Measurements from ENCODE around the gene MYO10. TPM values are rescaled to one million over a fixed set of nuclear protein-coding genes. Genes with fewer than 3 reads are reported as not detected.

Gene MYO10
- total RNA-seq, 1 experiment from 2014 or later, result 89.8 TPM

DNA sequence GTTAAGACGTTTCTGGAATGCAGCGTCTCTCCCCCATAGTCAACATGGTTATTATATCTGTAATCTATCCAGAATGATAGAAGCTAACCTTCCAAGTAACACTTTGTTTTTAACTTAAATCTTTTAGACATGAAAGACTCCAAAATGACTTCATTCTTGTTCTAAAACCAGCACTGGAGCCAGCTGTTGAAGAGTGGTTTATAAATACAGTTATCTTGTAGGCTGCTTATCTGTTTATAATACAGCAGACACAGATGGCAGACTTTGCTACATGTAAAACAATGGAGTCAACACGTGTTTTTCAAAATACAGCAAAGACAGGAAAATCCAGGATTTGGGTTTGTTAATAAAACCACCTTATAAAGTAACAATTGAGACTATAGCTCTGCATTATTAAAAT lies 270.5 kb downstream of the MYO10 start (continued):
- TF ChIP-seq, protein P1, sequence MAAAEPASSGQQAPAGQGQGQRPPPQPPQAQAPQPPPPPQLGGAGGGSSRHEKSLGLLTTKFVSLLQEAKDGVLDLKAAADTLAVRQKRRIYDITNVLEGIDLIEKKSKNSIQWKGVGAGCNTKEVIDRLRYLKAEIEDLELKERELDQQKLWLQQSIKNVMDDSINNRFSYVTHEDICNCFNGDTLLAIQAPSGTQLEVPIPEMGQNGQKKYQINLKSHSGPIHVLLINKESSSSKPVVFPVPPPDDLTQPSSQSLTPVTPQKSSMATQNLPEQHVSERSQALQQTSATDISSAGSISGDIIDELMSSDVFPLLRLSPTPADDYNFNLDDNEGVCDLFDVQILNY (CRISPR knock-in tag; IDR thresholded peaks at IDR 0.05), result no peak

DNA sequence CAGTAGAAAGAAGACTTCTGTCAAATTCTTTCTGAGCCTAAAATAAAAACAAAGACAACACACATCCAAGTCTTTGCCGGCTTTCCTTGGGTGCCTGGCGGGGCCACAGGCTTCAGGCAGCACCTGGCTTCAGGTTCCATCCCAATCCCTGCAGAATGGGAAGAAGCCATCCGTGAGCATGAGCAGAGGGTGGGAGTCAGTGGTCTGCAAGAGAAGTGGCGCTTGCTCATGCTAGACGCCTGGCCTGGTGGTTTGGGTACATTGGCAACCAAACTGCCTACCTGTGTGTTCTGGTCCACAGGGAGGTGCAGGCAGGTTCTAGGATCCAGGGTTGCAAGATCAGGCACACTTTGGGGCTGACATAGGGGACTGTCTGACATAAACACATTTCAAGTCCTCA lies 271.7 kb downstream of the MYO10 start:
- Mint-ChIP-seq H3K4me3 (no peak overlapping the region), H3K4me1 (no peaks in the 10 kb centered on the region), H3K27ac (no peak overlapping the region), H3K27me3 (ENCODE audit: low read depth) (no peaks in the 10 kb centered on the region), H3K9me3 (no peaks in the 10 kb centered on the region), H3K36me3 (peaks cover 43% of the 10 kb centered on the region)
- CTCF ChIA-PET, result no interaction called here
- no peak for TF ChIP-seq ZNF263 (CRISPR knock-in tag; IDR thresholded peaks at IDR 0.05; ENCODE audit: low read depth)
- no peak for TF ChIP-seq ZNF416 (CRISPR knock-in tag; IDR thresholded peaks at IDR 0.05)
- TF ChIP-seq ZNF396 (CRISPR knock-in tag; IDR thresholded peaks at IDR 0.05; ENCODE audit: borderline replicate concordance), result no peak
- TF ChIP-seq RELA (CRISPR knock-in tag; IDR thresholded peaks at IDR 0.05; ENCODE audit: borderline replicate concordance), result no peak
- TF ChIP-seq, protein P2, sequence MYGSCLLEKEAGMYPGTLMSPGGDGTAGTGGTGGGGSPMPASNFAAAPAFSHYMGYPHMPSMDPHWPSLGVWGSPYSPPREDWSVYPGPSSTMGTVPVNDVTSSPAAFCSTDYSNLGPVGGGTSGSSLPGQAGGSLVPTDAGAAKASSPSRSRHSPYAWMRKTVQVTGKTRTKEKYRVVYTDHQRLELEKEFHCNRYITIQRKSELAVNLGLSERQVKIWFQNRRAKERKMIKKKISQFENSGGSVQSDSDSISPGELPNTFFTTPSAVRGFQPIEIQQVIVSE (CRISPR knock-in tag; IDR thresholded peaks at IDR 0.05; ENCODE audit: borderline replicate concordance), result no peak
- TF ChIP-seq TCF7 (CRISPR knock-in tag; IDR thresholded peaks at IDR 0.05; ENCODE audit: low read depth), result no peak
- no peak for TF ChIP-seq ZNF219 (CRISPR knock-in tag; IDR thresholded peaks at IDR 0.05; ENCODE audit: borderline replicate concordance)
- no peak for TF ChIP-seq SOX15 (CRISPR knock-in tag; IDR thresholded peaks at IDR 0.05)
- no peak for TF ChIP-seq PRRX2 (CRISPR knock-in tag; IDR thresholded peaks at IDR 0.05)
- no peak for TF ChIP-seq TEAD1 (CRISPR knock-in tag; IDR thresholded peaks at IDR 0.05)
- no peak for TF ChIP-seq MYBL2 (CRISPR knock-in tag; IDR thresholded peaks at IDR 0.05)
- no peak for TF ChIP-seq MXD4 (CRISPR knock-in tag; IDR thresholded peaks at IDR 0.05; ENCODE audit: borderline replicate concordance)
- TF ChIP-seq, protein P3, sequence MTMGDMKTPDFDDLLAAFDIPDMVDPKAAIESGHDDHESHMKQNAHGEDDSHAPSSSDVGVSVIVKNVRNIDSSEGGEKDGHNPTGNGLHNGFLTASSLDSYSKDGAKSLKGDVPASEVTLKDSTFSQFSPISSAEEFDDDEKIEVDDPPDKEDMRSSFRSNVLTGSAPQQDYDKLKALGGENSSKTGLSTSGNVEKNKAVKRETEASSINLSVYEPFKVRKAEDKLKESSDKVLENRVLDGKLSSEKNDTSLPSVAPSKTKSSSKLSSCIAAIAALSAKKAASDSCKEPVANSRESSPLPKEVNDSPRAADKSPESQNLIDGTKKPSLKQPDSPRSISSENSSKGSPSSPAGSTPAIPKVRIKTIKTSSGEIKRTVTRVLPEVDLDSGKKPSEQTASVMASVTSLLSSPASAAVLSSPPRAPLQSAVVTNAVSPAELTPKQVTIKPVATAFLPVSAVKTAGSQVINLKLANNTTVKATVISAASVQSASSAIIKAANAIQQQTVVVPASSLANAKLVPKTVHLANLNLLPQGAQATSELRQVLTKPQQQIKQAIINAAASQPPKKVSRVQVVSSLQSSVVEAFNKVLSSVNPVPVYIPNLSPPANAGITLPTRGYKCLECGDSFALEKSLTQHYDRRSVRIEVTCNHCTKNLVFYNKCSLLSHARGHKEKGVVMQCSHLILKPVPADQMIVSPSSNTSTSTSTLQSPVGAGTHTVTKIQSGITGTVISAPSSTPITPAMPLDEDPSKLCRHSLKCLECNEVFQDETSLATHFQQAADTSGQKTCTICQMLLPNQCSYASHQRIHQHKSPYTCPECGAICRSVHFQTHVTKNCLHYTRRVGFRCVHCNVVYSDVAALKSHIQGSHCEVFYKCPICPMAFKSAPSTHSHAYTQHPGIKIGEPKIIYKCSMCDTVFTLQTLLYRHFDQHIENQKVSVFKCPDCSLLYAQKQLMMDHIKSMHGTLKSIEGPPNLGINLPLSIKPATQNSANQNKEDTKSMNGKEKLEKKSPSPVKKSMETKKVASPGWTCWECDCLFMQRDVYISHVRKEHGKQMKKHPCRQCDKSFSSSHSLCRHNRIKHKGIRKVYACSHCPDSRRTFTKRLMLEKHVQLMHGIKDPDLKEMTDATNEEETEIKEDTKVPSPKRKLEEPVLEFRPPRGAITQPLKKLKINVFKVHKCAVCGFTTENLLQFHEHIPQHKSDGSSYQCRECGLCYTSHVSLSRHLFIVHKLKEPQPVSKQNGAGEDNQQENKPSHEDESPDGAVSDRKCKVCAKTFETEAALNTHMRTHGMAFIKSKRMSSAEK (CRISPR knock-in tag; IDR thresholded peaks at IDR 0.05; ENCODE audit: borderline replicate concordance), result no peak
- no peak for TF ChIP-seq GRHL2 (CRISPR knock-in tag; IDR thresholded peaks at IDR 0.05; ENCODE audit: insufficient replicate concordance, severe bottlenecking)
- TF ChIP-seq, protein P4, sequence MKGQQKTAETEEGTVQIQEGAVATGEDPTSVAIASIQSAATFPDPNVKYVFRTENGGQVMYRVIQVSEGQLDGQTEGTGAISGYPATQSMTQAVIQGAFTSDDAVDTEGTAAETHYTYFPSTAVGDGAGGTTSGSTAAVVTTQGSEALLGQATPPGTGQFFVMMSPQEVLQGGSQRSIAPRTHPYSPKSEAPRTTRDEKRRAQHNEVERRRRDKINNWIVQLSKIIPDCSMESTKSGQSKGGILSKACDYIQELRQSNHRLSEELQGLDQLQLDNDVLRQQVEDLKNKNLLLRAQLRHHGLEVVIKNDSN (CRISPR knock-in tag; IDR thresholded peaks at IDR 0.05), result no peak
- TF ChIP-seq, protein P5, sequence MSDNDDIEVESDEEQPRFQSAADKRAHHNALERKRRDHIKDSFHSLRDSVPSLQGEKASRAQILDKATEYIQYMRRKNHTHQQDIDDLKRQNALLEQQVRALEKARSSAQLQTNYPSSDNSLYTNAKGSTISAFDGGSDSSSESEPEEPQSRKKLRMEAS (CRISPR knock-in tag; IDR thresholded peaks at IDR 0.05), result no peak
- TF ChIP-seq, protein P6, sequence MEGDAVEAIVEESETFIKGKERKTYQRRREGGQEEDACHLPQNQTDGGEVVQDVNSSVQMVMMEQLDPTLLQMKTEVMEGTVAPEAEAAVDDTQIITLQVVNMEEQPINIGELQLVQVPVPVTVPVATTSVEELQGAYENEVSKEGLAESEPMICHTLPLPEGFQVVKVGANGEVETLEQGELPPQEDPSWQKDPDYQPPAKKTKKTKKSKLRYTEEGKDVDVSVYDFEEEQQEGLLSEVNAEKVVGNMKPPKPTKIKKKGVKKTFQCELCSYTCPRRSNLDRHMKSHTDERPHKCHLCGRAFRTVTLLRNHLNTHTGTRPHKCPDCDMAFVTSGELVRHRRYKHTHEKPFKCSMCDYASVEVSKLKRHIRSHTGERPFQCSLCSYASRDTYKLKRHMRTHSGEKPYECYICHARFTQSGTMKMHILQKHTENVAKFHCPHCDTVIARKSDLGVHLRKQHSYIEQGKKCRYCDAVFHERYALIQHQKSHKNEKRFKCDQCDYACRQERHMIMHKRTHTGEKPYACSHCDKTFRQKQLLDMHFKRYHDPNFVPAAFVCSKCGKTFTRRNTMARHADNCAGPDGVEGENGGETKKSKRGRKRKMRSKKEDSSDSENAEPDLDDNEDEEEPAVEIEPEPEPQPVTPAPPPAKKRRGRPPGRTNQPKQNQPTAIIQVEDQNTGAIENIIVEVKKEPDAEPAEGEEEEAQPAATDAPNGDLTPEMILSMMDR (IDR thresholded peaks at IDR 0.05), result no peak
- DNase-seq (ENCODE audit: low spot score) (no peak), ATAC-seq (no peak)
- POLR2A ChIA-PET, result no interaction called here
